Motor neuron (in vitro differentiated cells): Measurements from ENCODE around the gene GLTP. TPM values are rescaled to one million over a fixed set of nuclear protein-coding genes. Genes with fewer than 3 reads are reported as not detected.

ENCODE experiments used
- ATAC-seq, 8 experiments: fragments of 200-7000 bp; cut with Tn5 transposase; replicated peaks in 6 of 8; 2 replicates each; pipeline ENCODE4 v1.8.0; 2021; ENCODE audit warnings: mild to moderate bottlenecking in 8 of 8, moderate library complexity in 8 of 8
- H3K27ac ChIP-seq, 2 donors: fragments of 250-450 bp; sonication (Bioruptor Pico); 2 replicates each; pipeline ENCODE4 v1.9.0; 2021; ENCODE audit warnings: antibody characterized with exemption in 2 of 2, mild to moderate bottlenecking in 2 of 2, moderate library complexity in 1 of 2
- H3K4me1 ChIP-seq, 2 donors: fragments of 250-450 bp; sonication (Bioruptor Pico); replicated peaks in 1 of 2; 2 replicates each; pipeline ENCODE4 v1.6.1; 2021; ENCODE audit warnings: antibody characterized with exemption in 2 of 2, mild to moderate bottlenecking in 2 of 2, moderate library complexity in 1 of 2
- H3K4me3 ChIP-seq, 5 donors: fragments of 250-450 bp; sonication (Bioruptor Pico); 2 replicates each; pipeline ENCODE4 v1.9.0; 2021; ENCODE audit warnings: antibody characterized with exemption in 5 of 5, mild to moderate bottlenecking in 5 of 5, moderate library complexity in 4 of 5
- WGBS, 10 experiments: fragments of 450-650 bp; shearing (Covaris generic); methylation state at CpG; one replicate each; pipeline ENCODE4 v1.0.0; 2022; 5-methylcytosine and 5-hydroxymethylcytosine counted together
- in situ Hi-C, 9 experiments: fragments of 400-800 bp; cut with MboI; loops; one replicate each; pipeline ENCODE4 v1.15.0; 2021; ENCODE audit warnings: low sequenced_read_pairs in 9 of 9, low pct_unique_long_range_greater_than_20kb in 2 of 9; ENCODE audit not compliant: unreplicated experiment in 9 of 9
- total RNA-seq, 8 experiments: library from RNA; unstranded; fragments of 300-600 nt; gene quantifications; 2 replicates each; pipeline versions ENCODE4 v1.2.3 to v1.2.4, GENCODE V29; 2022

GLTP gene
- total RNA-seq, 8 experiments from 2014 or later, result 11.7 to 36.2 (median 17.6) TPM

DNA sequence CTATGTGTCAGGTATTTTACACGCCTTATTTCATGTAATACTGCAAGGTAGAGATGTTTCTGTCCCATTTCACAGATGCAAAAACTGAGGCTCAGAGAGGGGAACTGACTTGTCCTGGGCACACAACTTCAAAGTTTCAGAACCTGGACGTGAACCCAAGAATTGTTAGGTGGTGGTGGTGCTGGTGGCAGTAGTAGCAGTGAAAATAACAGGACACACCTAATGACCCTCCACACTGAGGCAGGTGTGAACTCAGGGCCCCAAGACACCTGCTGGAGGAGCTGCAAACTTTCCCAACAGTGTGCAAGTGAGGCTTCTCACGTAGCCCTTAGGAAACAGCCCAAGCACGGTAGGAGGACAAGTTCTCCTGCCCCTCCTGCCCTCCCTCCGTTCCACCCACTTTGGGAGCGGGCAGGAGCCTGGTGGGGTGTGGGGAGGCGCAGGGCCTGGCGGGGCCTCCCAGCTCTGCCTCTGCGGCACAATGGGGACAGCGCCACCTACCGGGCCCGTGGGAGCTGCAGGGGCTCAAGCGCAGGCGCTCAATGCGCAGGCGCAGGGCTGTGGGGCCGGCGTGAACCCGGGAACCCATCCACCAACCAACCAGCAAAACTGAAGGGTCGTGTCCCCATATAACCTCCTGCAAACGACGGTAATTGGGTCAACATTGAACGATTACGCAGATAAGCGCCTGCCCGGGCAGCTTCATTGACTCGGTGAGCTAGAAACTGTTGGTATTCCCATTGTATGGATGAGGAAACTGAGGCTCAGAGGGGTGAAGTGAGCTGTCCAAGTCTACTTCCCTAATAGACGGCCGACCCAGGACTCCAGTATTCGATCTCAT, 35.1 kb downstream of the GLTP start:
- no peak overlapping the region for H3K27ac ChIP-seq
- peak overlapping the region in 2 of 5 donors; percentile 14 to 23 for H3K4me3 ChIP-seq
- H3K4me1 ChIP-seq, result no peaks in the 10 kb centered on the region
- peak; percentile 87 to 98 (median 90) for ATAC-seq
- WGBS, 10 experiments, result 13 to 80% (median 40%) methylated on average over 1 to 26 of the region's 30 CpGs; no CpG with 5 or more reads in 1 of the 10 experiments
- in situ Hi-C loops, result no loop called here

DNA sequence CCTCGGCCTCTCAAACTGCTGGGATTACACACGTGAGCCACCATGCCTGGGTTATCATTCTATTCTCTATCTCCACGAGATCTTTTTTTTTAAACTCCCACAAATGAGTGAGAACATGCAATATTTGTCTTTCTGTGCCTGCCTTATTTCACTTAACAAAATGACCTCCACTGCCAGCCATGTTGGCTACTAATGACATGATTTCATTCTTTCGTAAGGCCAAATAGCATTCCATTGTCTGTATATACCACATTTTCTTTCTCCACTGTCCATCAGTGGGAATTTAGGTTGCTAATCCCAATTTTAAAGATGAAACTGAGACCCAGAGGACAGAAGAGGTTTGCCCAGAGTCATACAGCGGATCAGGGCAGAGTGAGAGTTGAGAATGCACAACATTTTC, 36.2 kb downstream of the GLTP start:
- 62 to 100% (median 81%) methylated on average over 1 to 5 of the region's 5 CpGs; no CpG with 5 or more reads in 2 of the 10 experiments for WGBS, 10 experiments
- H3K4me1 ChIP-seq, result no peaks in the 10 kb centered on the region
- no peak overlapping the region for H3K27ac ChIP-seq
- ATAC-seq, result no peak
- H3K4me3 ChIP-seq, result no peak overlapping the region
- in situ Hi-C loops, result no loop called here

DNA sequence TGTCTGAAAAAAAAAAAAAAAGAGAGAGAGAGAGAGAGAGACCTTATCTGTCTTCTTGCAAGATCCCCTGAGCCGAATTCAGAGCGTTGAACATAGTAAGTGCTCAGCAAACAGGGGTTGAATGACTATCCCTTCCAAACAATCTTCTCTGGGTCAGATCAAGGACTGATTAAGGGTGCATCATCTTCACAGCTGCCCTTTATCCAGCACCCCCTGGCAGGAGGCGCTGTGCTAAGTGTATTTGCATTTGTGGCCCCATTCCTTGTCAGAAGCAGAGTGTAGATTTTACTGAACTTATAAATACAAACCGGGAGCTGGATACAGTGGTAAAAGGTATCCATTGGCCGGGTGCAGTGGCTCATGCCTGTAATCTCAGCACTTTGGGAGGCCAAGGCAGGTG, 38.3 kb downstream of the GLTP start:
- Histone ChIP-seq H3K27ac (no peak overlapping the region), H3K4me1 (no peaks in the 10 kb centered on the region), H3K4me3 (no peak overlapping the region)
- in situ Hi-C loops, result no loop called here
- no peak for ATAC-seq
- WGBS, 10 experiments, result 74 to 100% (median 83%) methylated on average over 1 to 4 of the region's 5 CpGs; no CpG with 5 or more reads in 4 of the 10 experiments

DNA sequence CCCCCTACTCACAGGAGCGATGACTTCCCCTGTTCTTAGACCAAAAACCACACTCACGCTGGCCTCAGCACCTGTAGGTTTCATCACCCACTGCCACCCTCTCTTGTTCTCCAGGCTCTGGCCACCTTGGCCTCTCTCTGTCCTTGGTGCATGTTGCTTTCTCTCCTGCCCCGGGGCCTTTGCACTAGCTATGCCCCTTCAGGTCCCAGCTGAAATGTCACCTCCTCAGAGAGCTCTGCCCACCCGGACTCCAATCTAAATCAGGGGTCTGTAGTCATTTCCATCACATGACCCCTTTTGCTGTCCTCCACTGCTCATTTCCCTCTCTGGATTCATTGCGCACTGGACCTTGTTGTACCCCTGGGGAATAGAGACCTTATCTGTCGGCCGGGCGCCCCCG, 39.0 kb downstream of the GLTP start:
- no peak overlapping the region for H3K27ac ChIP-seq
- WGBS, 10 experiments, result 20 to 100% (median 88%) methylated on average over 1 to 5 of the region's 9 CpGs; no CpG with 5 or more reads in 2 of the 10 experiments
- no peak for ATAC-seq
- no peaks in the 10 kb centered on the region for H3K4me1 ChIP-seq
- no peak overlapping the region for H3K4me3 ChIP-seq
- in situ Hi-C loops, result no loop called here

DNA sequence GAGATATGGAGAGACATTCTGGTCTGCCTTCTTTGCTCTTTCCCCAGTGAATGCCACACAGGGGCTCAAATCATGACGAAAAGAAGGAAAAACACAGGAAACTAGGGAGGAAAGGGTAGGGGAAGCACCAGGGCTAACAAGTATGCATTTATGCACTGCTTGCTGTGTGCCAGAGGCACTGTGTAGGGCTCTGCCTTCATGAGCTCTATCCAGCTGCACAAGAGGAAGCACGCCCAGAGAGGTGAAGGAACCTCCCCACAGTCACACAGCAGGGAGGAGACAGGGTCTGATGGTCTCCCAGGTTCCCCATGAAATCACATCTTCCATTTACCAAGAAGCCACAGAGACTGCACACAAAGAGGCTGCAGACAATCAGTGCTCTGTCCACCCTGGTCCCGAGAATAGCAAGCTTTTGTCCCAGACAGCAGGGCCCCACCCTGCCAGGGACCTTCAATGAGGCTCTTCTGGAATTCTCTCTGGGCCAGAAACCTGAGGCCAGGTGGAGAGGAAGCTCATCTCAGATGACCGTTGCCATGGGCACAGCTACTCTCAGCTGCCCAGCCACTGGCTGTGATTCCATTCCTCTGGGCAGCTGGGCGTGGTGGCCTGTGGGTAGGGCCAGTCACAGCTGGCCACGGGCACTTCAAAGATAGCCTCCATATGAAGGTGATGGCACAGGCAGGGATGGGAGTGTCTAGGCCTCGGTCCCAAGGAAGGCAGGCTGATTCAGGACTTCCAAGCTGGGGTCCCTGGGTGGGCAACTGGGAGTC, 39.9 kb downstream of the GLTP start:
- Histone ChIP-seq H3K27ac (no peak overlapping the region), H3K4me1 (no peaks in the 10 kb centered on the region), H3K4me3 (no peak overlapping the region)
- ATAC-seq, result peak in 6 of 8 experiments; percentile 6 to 52 (median 44)
- WGBS, 10 experiments, result 67 to 76% (median 70%) methylated on average over 1 to 6 of the region's 7 CpGs; no CpG with 5 or more reads in 7 of the 10 experiments
- in situ Hi-C loops, result no loop called here

DNA sequence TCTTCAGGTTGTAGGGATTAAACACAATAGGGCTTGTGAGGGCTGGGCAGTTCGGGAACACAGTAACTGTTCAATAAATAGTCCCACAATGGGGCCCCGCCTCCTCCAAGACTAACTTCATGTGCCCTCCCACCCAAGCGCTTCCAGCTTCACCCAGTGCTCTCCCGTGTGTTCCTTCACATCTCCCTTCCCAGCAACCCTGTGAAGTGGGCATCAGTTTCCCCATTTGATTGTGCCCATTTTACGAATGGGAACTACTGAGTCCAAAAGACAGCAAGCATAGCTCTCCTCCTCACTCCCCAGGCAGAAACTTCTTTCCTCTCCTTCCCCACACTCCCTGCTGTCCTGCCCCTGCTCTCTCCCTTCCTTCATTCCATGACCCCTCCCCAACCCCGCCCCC, 40.9 kb downstream of the GLTP start:
- in situ Hi-C loops, result no loop called here
- H3K27ac ChIP-seq, result no peak overlapping the region
- H3K4me1 ChIP-seq, result no peaks in the 10 kb centered on the region
- WGBS, 10 experiments, result 100% methylated on average over 1 of the region's 6 CpGs; no CpG with 5 or more reads in 9 of the 10 experiments
- ATAC-seq, result no peak
- no peak overlapping the region for H3K4me3 ChIP-seq

DNA sequence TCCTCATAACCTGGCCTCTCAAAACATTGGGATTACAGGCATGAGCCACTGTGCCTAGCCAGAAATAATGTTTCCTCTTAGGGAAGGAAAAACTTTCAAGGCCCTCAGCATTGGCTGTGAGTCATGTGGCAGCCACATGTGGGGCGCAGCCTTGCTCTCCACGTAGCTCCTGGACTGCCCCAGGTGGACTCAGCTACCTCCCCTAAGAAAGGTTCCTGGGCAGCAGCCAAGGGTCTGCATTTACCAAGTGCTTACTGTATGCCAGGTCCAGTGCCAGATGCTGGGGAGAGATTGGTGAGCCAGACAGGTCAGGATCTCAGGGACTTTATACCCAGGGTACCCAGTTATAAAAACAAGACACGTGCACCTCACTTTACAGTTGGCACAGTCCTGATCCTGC, 43.4 kb downstream of the GLTP start:
- Histone ChIP-seq H3K27ac (no peak overlapping the region), H3K4me3 (no peak overlapping the region), H3K4me1 (no peaks in the 10 kb centered on the region)
- in situ Hi-C loops, result no loop called here
- ATAC-seq, result peak in 1 of 8 experiments; percentile 8
- 50 to 63% methylated on average over 1 to 2 of the region's 3 CpGs; no CpG with 5 or more reads in 8 of the 10 experiments for WGBS, 10 experiments

DNA sequence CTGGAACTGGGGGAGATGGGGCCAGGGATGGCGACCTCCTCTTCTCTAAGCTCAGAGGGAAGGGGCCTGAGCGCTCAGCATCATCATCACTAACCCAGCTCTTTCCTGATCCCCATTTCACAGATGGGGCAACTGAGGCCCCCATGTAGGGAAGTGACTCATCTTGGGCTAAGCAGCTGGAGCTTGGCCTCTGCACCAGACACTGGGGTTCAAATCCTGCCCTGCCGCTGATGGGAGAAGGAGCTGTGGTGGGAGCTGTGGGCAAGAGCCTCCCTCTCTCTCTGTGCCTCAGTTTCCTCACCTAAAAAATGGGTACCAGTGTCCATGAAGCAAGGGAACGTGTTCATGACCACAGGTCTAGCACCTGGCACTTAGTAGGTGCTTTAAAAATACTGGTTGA, 44.5 kb downstream of the GLTP start:
- H3K27ac ChIP-seq, result no peak overlapping the region
- no peak overlapping the region for H3K4me3 ChIP-seq
- no peak for ATAC-seq
- no peaks in the 10 kb centered on the region for H3K4me1 ChIP-seq
- WGBS, 10 experiments, result 0 to 100% (median 88%) methylated on average over 1 to 3 of the region's 4 CpGs; no CpG with 5 or more reads in 5 of the 10 experiments
- in situ Hi-C loops, result no loop called here

DNA sequence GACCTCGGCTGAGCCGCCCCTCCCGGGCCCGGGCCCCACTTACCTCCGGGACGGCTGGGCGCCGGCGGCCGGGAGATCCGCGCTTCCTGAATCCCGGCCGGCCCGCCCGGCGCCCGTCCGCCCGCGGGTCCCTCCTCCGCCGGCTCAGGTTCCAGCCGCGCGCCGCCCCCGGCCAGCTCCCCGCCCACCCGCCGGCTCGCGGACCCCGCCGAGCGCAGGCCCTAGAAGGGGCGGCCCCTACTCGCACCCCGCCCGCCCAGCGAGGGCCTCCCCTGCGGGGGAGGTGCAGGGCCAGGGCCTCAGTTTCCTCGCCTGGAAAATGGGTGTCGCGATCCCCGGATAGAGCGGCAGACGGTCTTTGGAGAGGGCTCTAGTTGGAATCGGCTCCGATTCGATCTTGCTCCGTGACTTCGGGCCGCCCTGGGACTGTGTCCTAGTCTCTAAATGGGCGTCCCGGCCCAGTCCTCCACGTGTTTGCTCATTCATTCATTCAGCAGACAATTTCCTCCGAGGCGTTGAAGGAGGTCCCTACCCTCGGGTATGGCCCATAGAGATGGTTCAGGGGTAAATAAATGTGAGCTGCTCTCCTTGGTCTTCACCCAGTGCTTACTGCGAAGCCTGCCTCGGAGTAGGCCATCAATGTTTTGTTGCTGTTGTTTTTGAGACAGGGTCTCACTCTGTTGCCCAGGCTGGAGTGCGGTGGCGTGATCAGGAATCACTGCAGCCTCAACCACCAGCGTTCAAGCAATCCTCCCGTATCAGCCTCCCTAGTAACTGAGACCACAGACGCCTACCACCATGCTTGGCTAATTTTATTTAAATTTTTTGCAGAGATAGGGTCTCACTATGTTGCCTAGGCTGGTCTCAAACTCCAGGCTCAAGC, 46.8 kb downstream of the GLTP start, which contains the start of gene TRPV4:
Gene TRPV4 (minus strand): TSS at position 92 of the 883 bp plus-strand sequence. CDS start 18,602 bp downstream, outside the sequence.
- H3K4me1 ChIP-seq, result no peaks in the 10 kb centered on the region
- in situ Hi-C loops, result no loop called here
- WGBS, 10 experiments, result 0 to 100% (median 68%) methylated on average over 1 to 8 of the region's 67 CpGs; no CpG with 5 or more reads in 4 of the 10 experiments
- H3K27ac ChIP-seq, result no peak within 1 kb of the TSS
- no peak within 1 kb of the TSS for H3K4me3 ChIP-seq
- peak in 3 of 8 experiments; percentile 69 to 94 (median 83) for ATAC-seq

DNA sequence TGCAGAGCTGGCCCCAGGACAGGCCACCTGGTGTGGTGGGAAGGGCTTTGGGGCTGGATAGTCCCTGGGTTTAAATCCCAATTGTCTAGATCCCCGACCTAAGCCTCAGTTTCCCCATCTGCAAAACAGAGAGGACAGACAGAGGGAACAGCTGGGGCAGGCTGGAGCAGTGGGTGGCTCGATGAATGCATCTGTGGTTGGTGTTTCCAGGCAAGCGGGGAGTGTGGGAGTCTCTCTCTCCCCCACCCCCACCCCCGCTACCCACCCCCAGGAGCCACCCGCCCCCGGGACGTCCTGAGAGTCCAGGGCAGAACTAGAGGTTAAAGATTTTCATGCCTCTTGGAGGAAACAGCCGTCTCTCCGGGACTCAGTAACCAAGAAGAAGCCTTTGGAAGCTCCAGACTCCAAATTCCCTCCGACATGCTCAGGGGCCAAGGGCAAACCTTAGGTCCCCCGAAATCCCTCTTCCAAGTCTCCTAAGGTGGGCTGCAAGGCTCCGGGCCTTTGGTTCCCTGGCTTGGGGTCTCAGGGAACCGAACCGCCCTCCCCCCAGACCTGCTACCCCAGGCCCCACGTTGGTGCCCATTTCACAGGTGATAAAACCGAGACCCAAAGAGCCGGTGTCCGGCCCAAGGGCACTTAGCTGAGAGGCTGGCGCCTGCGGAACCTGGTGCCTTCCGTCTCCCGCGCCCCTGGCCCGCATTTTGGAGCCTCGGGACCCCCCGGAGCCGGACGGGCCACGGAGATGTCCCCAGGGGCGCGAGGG, 47.6 kb downstream of the GLTP start:
- no peak overlapping the region for H3K4me3 ChIP-seq
- WGBS, 10 experiments, result 0 to 51% (median 50%) methylated on average over 2 to 4 of the region's 31 CpGs; no CpG with 5 or more reads in 7 of the 10 experiments
- ATAC-seq, result no peak

DNA sequence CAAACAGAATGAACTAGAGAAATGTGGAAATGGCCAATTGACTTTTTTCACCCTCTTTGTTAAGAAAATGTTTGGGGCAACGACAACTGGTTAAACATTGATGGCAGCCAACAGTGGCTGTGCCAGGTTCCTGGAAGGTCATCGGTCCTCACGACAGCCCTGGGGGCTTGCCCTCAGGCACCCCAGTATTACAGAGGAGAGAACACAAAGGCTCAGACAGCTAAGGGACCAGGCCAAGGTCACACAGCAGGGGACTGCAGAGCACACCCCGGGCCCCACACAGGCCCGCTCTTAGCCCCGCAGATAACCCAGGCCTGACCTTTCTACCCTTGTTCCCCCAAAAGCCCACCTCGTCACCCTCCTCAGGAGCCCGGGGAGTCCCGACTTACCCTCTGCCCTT, 48.4 kb downstream of the GLTP start:
- no peak overlapping the region for H3K27ac ChIP-seq
- H3K4me1 ChIP-seq, result no peaks in the 10 kb centered on the region
- in situ Hi-C loops, result no loop called here

More for the DNA sequence above, 47.6 kb downstream of the GLTP start:
- Histone ChIP-seq H3K4me1 (no peaks in the 10 kb centered on the region), H3K27ac (no peak overlapping the region)
- in situ Hi-C loops, result no loop called here

DNA sequence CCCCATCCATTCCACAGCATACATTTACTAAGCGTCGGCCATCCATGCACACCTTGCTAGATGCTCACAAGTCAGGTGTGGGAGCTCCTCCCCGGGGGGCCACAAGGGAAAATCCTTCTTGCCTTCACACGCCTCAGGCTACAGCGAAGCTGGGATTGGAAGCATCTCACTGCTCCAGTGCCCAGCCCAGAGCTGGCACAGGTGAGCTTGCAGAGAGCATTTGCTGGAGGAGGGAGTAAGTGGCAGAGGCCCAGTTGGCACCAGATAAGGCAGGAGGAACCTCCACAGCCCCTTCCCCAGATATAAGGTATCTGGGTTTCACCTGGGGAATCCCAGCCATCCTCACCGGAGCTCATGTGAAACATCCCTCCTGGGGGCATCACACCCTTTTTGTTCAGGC, 49.0 kb downstream of the GLTP start:
- WGBS, 10 experiments, result 60 to 100% (median 90%) methylated on average over 1 to 3 of the region's 6 CpGs; no CpG with 5 or more reads in 4 of the 10 experiments
- ATAC-seq, result no peak
- Histone ChIP-seq H3K4me1 (no peaks in the 10 kb centered on the region), H3K27ac (no peak overlapping the region), H3K4me3 (no peak overlapping the region)
- in situ Hi-C loops, result no loop called here

More for the DNA sequence above, 48.4 kb downstream of the GLTP start:
- WGBS, 10 experiments, result 48 to 96% (median 71%) methylated on average over 1 to 5 of the region's 9 CpGs; no CpG with 5 or more reads in 4 of the 10 experiments
- no peak for ATAC-seq
- H3K4me3 ChIP-seq, result no peak overlapping the region
